H1 (cell line): Measurements from ENCODE around the gene RNASE12. TPM values are rescaled to one million over a fixed set of nuclear protein-coding genes. Genes with fewer than 3 reads are reported as not detected.

Source experiments
- ASH2L ChIP-seq: fragments of 200-600, 300-600 bp; sonication (generic); IDR thresholded peaks from one replicate; pipeline ENCODE4 v1.7.1; 2017; ENCODE audit warnings: low read length
- BACH1 ChIP-seq: IDR thresholded peaks from 2 replicates; pipeline ENCODE4 v1.6.1; 2012; ENCODE audit warnings: low read length, improper control_type of control experiment
- BRCA1 ChIP-seq: IDR thresholded peaks from 2 replicates; pipeline ENCODE4 v1.6.1; 2012; ENCODE audit warnings: low read depth, low read length, improper control_type of control experiment
- CREB1 ChIP-seq: IDR thresholded peaks from 2 replicates; pipeline ENCODE4 v1.6.1; 2012; ENCODE audit warnings: inconsistent platforms
- CTBP2 ChIP-seq: IDR thresholded peaks from 2 replicates; pipeline ENCODE4 v1.7.0; 2011; ENCODE audit warnings: borderline replicate concordance, mild to moderate bottlenecking, moderate library complexity, mixed read lengths, low read length; ENCODE audit not compliant: insufficient read depth, insufficient read length
- FOSL1 ChIP-seq: IDR thresholded peaks from 2 replicates; pipeline ENCODE4 v1.6.1; 2011; ENCODE audit warnings: mild to moderate bottlenecking, low read depth, low read length, moderate library complexity; ENCODE audit not compliant: insufficient read depth
- HDAC2 ChIP-seq, 2 experiments: fragments of 300-600 bp in 1 of 2; sonication (generic) in 1 of 2; IDR thresholded peaks; 2 replicates each; pipeline ENCODE4 v1.6.1; 2011 to 2012; ENCODE audit warnings: low read depth in 2 of 2, low read length in 2 of 2, mild to moderate bottlenecking in 2 of 2, moderate library complexity in 2 of 2, borderline replicate concordance in 1 of 2, inconsistent platforms in 1 of 2
- JUN ChIP-seq: IDR thresholded peaks from 2 replicates; pipeline ENCODE4 v1.6.1; 2011; ENCODE audit warnings: low read depth, mild to moderate bottlenecking, improper control_type of control experiment, low read length
- KDM4A ChIP-seq: IDR thresholded peaks from one replicate; pipeline ENCODE4 v1.7.1; 2012; ENCODE audit warnings: low read depth, mild to moderate bottlenecking, moderate library complexity, low read length, inconsistent platforms; ENCODE audit not compliant: severe bottlenecking
- RBBP5 ChIP-seq: IDR thresholded peaks from 2 replicates; pipeline ENCODE4 v1.7.1; 2012; ENCODE audit warnings: low read depth, mild to moderate bottlenecking, inconsistent platforms, low read length, moderate library complexity, borderline replicate concordance
- RXRA ChIP-seq: IDR thresholded peaks from 2 replicates; pipeline ENCODE4 v1.6.1; 2011; ENCODE audit warnings: low read depth, mild to moderate bottlenecking, low read length, moderate library complexity; ENCODE audit not compliant: insufficient read depth
- SP4 ChIP-seq: IDR thresholded peaks from 2 replicates; pipeline ENCODE4 v1.6.1; 2012; ENCODE audit warnings: low read length, inconsistent platforms
- SRF ChIP-seq: IDR thresholded peaks from 2 replicates; pipeline ENCODE4 v1.6.1; 2011; ENCODE audit warnings: mild to moderate bottlenecking, low read depth, low read length, moderate library complexity
- ZNF274 ChIP-seq: IDR thresholded peaks from 2 replicates; pipeline ENCODE4 v1.7.0; 2012; ENCODE audit warnings: low read length, borderline replicate concordance; ENCODE audit errors: extremely low read depth
- polyA plus RNA-seq, 7 experiments: library from polyadenylated mRNA; depleted of rRNA in 3 of 7; stranded (reverse) in 5 of 7; unstranded in 2 of 7; fragments of >200 nt in 5 of 7; fragments of 200-250 nt in 2 of 7; gene quantifications; 1 replicate in 5 of 7; 2 replicates in 1 of 7; 4 replicates in 1 of 7; pipeline versions ENCODE4 v1.2.1 to v1.2.3, GENCODE V29; 2011 to 2013; ENCODE audit warnings: missing spikeins in 2 of 7, mixed read lengths in 2 of 7
- total RNA-seq: library from RNA; stranded (reverse); fragmentation: NEBNext Ultra II Directional; extraction: Animal tissue kit (Norgen Biotek cat#: 25700); gene quantifications from 2 replicates; pipeline ENCODE4 v1.2.1, GENCODE V29; 2021
- TF ChIP-seq, protein P1 (sequence below), 3 experiments: IDR thresholded peaks; 1 replicate in 2 of 3; 2 replicates in 1 of 3; pipeline versions ENCODE4 v1.5.1 to v1.6.1; 2011; ENCODE audit warnings: low read length in 3 of 3, mild to moderate bottlenecking in 3 of 3, inconsistent platforms in 2 of 3, low read depth in 1 of 3, moderate library complexity in 1 of 3; ENCODE audit not compliant: insufficient read depth in 1 of 3; ENCODE audit errors: control extremely low read depth in 1 of 3

RNASE12 gene
- total and polyA plus RNA-seq, 2 of the 8 experiments (the other 6 are each of a cell fraction or from before 2014, with no cell fraction given) = not detected

DNA sequence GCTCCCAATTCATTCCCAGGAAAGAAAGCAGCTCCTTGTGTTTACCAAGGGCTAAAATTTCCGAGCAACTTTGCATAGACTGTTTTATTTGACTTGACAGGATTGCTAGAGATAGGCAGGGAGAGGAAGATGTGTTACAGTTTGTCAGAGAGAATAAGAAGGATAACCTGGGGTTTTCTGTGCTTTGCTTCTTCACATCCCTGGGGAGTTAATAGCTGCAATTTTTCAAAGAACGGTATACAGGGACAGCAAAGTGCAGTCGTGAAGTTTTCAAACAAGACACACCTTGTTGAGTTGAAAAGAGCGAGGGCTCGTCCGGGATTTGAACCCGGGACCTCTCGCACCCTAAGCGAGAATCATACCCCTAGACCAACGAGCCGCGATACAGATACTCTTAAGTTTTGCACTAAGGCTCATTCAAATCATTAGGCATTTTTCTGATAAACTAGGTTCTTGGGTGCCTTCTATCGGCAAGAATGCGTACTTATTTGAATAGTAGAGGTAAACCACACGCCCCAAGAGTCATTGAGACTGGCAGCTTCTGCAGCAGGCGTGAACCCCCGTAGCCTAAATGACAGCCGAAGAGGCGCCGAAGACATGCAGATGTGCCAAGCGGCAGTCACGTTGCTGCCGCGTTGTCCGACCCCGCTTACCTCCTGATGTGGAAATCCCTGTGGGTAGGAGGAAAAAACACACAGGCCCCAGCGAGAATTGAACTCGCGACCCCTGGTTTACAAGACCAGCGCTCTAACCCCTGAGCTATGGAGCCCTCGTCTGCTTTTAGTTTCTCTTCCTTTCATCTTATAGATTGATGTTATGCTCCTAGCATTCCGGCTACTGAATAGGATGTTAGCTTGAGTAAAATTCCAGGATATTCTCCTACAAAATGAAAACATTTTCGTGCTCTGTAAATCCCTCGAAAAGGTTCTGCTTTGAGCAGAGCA lies 22.2 kb upstream of the RNASE12 start (continued):
- TF ChIP-seq ZNF274 = no peak
- 0 out of 2 replicates have a peak, but pooled peaks have one; percentile 34 for TF ChIP-seq BRCA1
- peak; percentile 69; the same call in 1 of the 2 replicates for TF ChIP-seq BACH1
- TF ChIP-seq JUN = no peak
- TF ChIP-seq CREB1 = 0 out of 2 replicates have a peak, but pooled peaks have one; percentile 5
- TF ChIP-seq CTBP2 = peak; percentile 68
- no peak for TF ChIP-seq SRF
- TF ChIP-seq HDAC2 (IDR thresholded peaks at IDR 0.05; ENCODE audit: borderline replicate concordance in 1 of 2, low read depth in 2 of 2, low read length in 2 of 2) = peak in 1 of 2 experiments; percentile 46; a peak in 1 of 4 replicates
- TF ChIP-seq ASH2L = peak; percentile 98
- TF ChIP-seq KDM4A = peak; percentile 5
- 0 out of 2 replicates have a peak, but pooled peaks have one; percentile 22 for TF ChIP-seq SP4
- TF ChIP-seq, protein P1, sequence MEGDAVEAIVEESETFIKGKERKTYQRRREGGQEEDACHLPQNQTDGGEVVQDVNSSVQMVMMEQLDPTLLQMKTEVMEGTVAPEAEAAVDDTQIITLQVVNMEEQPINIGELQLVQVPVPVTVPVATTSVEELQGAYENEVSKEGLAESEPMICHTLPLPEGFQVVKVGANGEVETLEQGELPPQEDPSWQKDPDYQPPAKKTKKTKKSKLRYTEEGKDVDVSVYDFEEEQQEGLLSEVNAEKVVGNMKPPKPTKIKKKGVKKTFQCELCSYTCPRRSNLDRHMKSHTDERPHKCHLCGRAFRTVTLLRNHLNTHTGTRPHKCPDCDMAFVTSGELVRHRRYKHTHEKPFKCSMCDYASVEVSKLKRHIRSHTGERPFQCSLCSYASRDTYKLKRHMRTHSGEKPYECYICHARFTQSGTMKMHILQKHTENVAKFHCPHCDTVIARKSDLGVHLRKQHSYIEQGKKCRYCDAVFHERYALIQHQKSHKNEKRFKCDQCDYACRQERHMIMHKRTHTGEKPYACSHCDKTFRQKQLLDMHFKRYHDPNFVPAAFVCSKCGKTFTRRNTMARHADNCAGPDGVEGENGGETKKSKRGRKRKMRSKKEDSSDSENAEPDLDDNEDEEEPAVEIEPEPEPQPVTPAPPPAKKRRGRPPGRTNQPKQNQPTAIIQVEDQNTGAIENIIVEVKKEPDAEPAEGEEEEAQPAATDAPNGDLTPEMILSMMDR (IDR thresholded peaks at IDR 0.05; ENCODE audit: control extremely low read depth in 1 of 3, insufficient read depth in 1 of 3, low read depth in 1 of 3, low read length in 3 of 3) = peak; percentile 13 to 78 (median 42); a peak in 3 of 4 replicates
- peak; percentile 80; the same call in 1 of the 2 replicates for TF ChIP-seq RBBP5
- TF ChIP-seq FOSL1 = no peak
- TF ChIP-seq RXRA = no peak
